Body of pancreas (tissue), 4 donors: ENCODE data around the gene ALS2CL. TPM values are rescaled to one million over a fixed set of nuclear protein-coding genes. Genes with fewer than 3 reads are reported as not detected.

ENCODE experiments used
- ATAC-seq: fragments of 150-250 bp; one replicate; pipeline ENCODE4 v1.9.1; 2016
- DNase-seq, 4 donors: peaks; one replicate each; pipeline ENCODE4 v3.0.0-alpha.2; 2019
- H3K27ac ChIP-seq, 4 donors: fragments of 200-600 bp; sonication (generic); 1 replicate in 3 of 4; 2 replicates in 1 of 4; pipeline versions ENCODE4 v1.5.1 to v1.6.1; 2016 to 2019; ENCODE audit warnings: mild to moderate bottlenecking in 1 of 4, mixed read lengths in 1 of 4, moderate library complexity in 1 of 4
- H3K27me3 ChIP-seq, 2 donors: fragments of 200-600 bp; sonication (generic); one replicate each; pipeline ENCODE4 v1.6.0; 2016; ENCODE audit warnings: mild to moderate bottlenecking in 1 of 2
- H3K36me3 ChIP-seq, 2 donors: fragments of 200-600 bp; sonication (generic); replicated peaks in 1 of 2; 2 replicates each; pipeline ENCODE4 v1.5.1; 2016; ENCODE audit warnings: low read depth in 2 of 2; ENCODE audit not compliant: insufficient read depth in 1 of 2
- H3K4me1 ChIP-seq: fragments of 200-600 bp; sonication (generic); one replicate; pipeline ENCODE4 v1.6.0; 2016
- H3K4me3 ChIP-seq, 2 donors: fragments of 200-600 bp; sonication (generic); 1 replicate in 1 of 2; 2 replicates in 1 of 2; pipeline ENCODE4 v1.5.1; 2016 to 2019
- H3K9me3 ChIP-seq, 3 donors: fragments of 200-600 bp; sonication (generic); 1 replicate in 2 of 3; 2 replicates in 1 of 3; pipeline ENCODE4 v1.5.1; 2016
- CTCF ChIP-seq, 7 experiments: fragments of 450-650 bp in 4 of 7; fragments of 200-600 bp in 3 of 7; sonication (generic) in 3 of 7; IDR thresholded peaks; one replicate each; pipeline ENCODE4 v1.5.1; 2016 to 2019; ENCODE audit warnings: antibody characterized with exemption in 7 of 7
- POLR2A ChIP-seq, 3 donors: fragments of 450-650 bp; IDR thresholded peaks; one replicate each; pipeline ENCODE4 v1.6.1; 2016; ENCODE audit warnings: antibody characterized with exemption in 3 of 3, mild to moderate bottlenecking in 2 of 3
- WGBS, 2 donors: methylation state at CpG; one replicate each; pipeline ENCODE4 v1.1.5; 2017; 5-methylcytosine and 5-hydroxymethylcytosine counted together
- intact Hi-C: fragments of 100-400 bp; cut with DNase I; formaldehyde crosslinking; loops from one replicate; pipeline ENCODE4 v1.15.1; 2023
- total RNA-seq, 2 donors: library from RNA; depleted of rRNA; stranded (reverse); fragments of >200 nt; gene quantifications; one replicate each; pipeline ENCODE4 v1.1.0, GENCODE V29; 2016

ALS2CL gene
- total RNA-seq, 2 donors from 2014 or later: 30.3 to 48.5 TPM

GRCh38 chr3:46699676-46700523, 6.4 kb upstream of the ALS2CL start:
- 72% methylated on average over 5 to 8 of the region's 8 CpGs for WGBS, 2 donors
- DNase-seq (peak in 2 of 4 donors; percentile 30 to 70), ATAC-seq (no peak)
- Histone ChIP-seq H3K27ac (no peak overlapping the region), H3K9me3 (no peaks in the 10 kb centered on the region), H3K4me3 (no peak overlapping the region), H3K27me3 (no peaks in the 10 kb centered on the region), H3K4me1 (peaks cover 32% of the 10 kb centered on the region), H3K36me3 (no peaks in the 10 kb centered on the region)
- TF ChIP-seq POLR2A (IDR thresholded peaks at IDR 0.05): no peak
- no peak for TF ChIP-seq CTCF (IDR thresholded peaks at IDR 0.05)
- intact Hi-C loops: loop anchor here (5.0 kb wide), 1 partner anchor 297 kb away; no protein-coding TSS in a partner anchor

DNA sequence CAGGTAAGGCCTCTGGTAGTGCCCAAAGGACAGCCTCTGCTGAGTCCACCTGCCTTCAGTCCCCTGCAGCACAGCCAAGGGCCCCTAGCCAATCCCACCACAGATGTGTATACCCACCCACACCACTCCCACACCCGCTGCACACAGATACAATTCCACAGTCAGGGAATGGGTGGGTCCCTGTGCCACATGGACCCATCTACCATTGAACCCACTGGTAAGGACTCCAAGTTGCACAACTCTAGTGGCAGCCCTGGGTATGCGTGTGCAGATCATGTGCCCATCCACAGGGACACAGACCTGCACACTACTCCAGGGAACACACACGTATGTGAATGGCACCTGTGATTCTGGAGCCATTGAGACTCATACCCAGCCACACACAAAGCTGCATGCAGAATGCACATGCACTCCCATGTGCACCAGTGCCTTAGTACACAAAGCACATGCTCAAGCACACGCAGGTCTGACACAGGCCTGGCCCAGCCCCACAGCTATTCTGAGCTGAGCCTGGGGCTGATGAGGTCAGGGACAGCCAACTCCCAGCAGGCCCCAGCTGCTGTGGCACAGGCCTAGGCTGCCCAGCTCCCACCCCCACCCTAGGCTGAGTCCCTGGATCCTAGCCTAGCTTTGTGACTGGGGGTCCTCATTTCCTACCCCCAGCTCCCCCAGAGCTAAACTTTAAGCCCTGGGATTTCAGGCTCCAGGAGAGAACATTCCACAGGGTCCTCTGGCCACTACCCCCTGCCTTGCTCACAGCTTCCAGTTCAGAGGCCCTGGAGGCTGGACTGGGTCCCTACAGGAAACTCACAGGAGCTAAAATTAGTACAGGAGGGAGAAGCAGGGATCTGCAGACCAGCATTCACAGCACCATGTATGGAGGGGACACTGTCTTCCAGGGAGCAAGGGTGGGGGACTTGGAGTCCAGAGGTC, 2.7 kb upstream of the ALS2CL start:
- Histone ChIP-seq H3K4me3 (no peak overlapping the region), H3K36me3 (no peaks in the 10 kb centered on the region), H3K9me3 (no peaks in the 10 kb centered on the region), H3K27ac (peak overlapping the region in 3 of 4 donors; percentile 26 to 60 (median 59)), H3K27me3 (no peaks in the 10 kb centered on the region), H3K4me1 (peaks cover 58% of the 10 kb centered on the region)
- ATAC-seq (no peak), DNase-seq (peak in 3 of 4 donors; percentile 40 to 41 (median 41))
- TF ChIP-seq POLR2A (IDR thresholded peaks at IDR 0.05) (no peak), CTCF (IDR thresholded peaks at IDR 0.05) (no peak)
- intact Hi-C loops: no loop called here
- 71 to 100% methylated on average over 1 to 4 of the region's 4 CpGs for WGBS, 2 donors

- intact Hi-C loops: no loop called here
- H3K4me3 ChIP-seq: no peak overlapping the region
- no peaks in the 10 kb centered on the region for H3K9me3 ChIP-seq
- ATAC-seq (no peak), DNase-seq (peak in 3 of 4 donors; percentile 47 to 67 (median 50))
- 72 to 92% methylated on average over 7 to 11 of the region's 11 CpGs for WGBS, 2 donors
- no peaks in the 10 kb centered on the region for H3K36me3 ChIP-seq
- H3K4me1 ChIP-seq: peaks cover 58% of the 10 kb centered on the region
- TF ChIP-seq CTCF (IDR thresholded peaks at IDR 0.05) (peak in 5 of 7 experiments; percentile 1 to 29 (median 20)), POLR2A (IDR thresholded peaks at IDR 0.05) (no peak)
- H3K27ac ChIP-seq: peak overlapping the region in 2 of 4 donors; percentile 59 to 60
- H3K27me3 ChIP-seq: no peaks in the 10 kb centered on the region
Measured at GRCh38 chr3:46695177-46695961, 1.9 kb upstream of the ALS2CL start.

DNA sequence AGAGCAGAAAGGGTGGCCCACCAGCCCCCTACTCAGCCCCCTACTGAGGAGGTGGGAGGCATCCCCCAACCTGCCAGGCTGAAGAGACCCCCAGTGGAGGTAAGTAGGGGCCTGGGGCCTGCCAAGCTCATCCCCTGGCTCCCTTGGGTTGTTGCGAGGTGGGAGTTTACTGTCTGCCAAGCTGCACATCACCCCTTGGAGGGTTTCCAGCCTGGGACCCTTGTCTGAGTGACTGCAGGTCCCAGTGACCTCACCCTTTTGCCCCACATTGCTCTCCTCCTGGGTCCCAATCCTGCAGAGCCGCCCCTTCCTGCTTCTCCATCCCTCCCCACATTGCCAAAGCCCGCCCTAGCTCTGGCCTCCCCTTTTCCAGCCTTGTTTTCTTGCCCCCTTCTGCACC, 1.0 kb upstream of the ALS2CL start:
- H3K27ac ChIP-seq: peak overlapping the region in 2 of 4 donors; percentile 60 to 89
- no peaks in the 10 kb centered on the region for H3K9me3 ChIP-seq
- 96 to 98% methylated on average over 2 to 3 of the region's 3 CpGs for WGBS, 2 donors
- TF ChIP-seq CTCF (IDR thresholded peaks at IDR 0.05): no peak
- no peaks in the 10 kb centered on the region for H3K36me3 ChIP-seq
- peaks cover 55% of the 10 kb centered on the region for H3K4me1 ChIP-seq
- no peak overlapping the region for H3K4me3 ChIP-seq
- ATAC-seq (no peak), DNase-seq (no peak)
- H3K27me3 ChIP-seq: no peaks in the 10 kb centered on the region
- intact Hi-C loops: no loop called here
